ENCODE measurements around the gene PRKCQ.
A peak's percentile ranks its signal among the peaks of the same experiment; 100 is the strongest.

Gene PRKCQ

DNA sequence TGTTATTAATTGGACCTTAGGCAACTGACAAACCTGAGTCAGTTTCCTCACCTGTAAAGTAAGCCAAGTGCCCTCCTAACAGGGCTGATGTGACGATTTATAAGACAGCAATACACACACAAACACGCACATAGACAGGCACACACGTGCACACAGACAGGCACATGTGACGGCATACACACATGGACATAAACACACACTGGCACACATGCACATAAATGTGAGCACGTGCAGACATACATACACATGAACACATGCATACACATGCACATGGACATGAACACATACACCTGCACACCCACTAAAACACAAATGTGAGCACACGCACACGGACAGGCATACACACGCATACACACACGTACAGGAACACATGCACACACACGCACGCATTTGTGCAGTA, 148.9 kb downstream of the PRKCQ start:
- DNase-seq: no peak

DNA sequence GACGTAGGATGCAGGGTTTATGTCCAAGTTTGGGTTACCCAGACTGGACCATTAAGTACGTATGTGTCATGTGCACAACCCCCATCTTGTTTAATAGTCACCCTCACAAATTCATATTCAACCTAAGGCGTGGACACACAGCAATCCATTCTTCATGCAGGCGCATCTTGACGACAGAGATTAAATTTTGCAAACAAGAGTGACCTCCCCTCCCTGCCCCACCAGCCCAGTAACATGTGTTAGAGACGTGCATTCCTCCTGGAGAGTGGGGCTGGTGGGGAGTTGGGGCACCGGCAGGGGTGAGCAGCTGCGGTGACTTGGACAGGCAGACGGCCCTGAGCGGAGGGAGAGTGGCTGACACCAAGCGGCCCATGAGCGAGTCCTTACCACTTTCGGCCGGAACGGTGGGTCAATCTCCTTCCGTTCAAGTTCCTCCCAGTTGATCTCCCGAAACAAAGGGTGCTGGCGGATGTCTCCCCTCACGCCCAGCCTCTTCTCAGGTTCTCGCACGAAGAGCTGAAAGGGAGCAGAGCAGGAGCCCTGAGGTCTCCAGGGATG, 149.6 kb downstream of the PRKCQ start:
- no peak for DNase-seq

DNA sequence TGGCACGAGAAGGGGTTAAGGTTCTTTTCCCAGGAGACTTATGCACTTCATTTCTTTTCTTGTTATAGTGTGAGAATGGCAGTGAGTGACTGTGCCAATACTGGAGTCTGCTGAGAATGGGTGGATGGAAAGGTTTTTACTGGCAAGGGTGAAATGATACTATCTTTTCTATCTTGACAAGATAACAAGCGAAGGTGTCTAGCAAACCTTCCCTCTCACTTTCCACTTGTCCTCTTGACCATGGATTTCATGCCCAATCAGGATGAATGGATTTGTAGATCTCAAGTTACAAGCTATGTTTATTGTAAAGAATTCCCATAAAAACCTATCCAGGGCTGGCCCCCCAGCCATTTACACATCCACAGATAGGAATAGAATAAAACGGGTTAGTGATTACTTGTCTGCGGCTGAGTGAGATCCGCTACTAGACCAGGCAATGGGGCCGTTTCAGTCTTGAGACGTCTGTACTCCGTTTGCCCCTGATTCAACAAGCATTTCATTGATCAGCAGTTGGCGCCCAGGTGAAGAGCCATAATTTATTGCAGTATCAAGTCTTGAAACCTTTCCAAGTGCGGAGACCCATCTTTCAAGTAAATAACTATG, 152.6 kb downstream of the PRKCQ start:
- DNase-seq: no peak

DNA sequence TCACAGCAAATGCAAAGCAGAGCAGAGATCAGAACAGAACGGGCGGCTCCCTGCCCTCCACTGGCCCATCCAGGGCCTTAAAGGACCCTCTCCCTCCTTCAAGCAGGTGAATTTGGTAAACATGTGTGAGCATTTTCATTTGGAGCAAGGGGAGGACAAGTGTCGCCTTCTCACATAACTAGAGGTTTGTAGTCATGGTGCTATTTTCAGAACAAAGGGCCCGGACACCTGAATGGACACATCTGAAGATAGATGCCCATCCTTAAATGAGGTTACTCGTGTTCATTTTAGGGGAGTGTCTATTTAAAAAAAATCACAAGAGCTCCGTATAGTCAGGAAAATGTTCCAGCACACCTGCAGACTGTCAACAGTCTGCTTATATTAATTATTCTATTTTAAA, 153.8 kb downstream of the PRKCQ start:
- no peak for DNase-seq

- no peak for DNase-seq
Observed at GRCh38 chr10:6423413-6424170, 156.5 kb downstream of the PRKCQ start.

- DNase-seq: peak; percentile 34 to 37
Observed at GRCh38 chr10:6423004-6423403, 157.1 kb downstream of the PRKCQ start.

DNA sequence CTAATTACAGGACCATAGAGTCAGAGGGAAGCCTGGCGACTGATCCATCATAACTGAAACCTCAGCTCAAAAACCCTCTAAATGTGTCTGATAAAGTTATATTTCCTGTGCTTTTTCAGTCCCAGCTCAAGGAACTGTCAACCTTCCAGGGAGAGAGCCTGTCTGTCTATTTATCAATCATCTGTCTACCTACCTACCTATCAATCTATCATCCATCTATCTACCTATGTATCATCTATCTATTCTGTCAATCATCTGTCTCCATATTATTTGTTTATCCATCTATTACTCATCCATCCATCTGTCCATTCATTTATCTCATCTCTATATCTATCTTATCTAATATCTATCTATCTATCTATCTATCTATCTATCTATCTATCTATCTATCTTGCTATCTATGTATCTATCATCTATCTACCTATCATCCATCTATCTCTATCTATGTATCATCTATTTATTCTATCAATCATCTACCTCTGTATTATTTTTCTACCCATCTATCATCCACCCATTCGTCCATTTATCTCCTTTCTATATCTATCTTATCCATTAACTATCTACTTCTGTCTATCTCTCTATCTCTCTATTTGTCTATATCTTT, 161.4 kb downstream of the PRKCQ start:
- DNase-seq: no peak

GRCh38 chr10:6418167-6418566, 161.9 kb downstream of the PRKCQ start:
- DNase-seq: no peak

DNA sequence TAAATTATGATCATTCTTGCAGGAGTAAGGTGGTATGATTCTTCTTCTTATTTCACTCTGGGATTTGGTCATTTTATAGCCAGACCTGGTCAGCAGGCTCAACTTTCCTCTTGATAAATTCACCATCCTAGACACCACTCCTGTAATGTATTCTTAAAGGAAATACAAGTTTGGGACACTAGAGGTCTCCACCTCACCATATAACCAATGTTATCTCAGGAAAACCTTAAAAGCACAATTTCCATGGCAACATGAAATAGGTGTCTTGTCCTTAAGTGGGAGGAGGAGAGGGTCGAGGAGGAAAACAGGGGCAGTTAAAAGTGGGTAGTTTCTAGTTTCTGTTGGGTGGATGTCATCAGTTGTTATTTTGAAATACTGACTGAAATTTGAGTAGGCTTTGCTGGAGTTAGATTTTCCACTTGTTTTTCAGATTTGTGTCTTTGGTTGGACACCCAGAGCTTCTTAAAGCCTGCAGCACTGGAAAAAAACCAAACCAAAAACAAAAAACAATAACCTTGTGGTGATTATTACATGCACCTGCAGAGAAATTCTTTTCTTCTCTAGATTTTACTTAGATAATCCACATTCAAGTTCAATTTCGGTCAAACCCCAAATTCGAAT, 163.1 kb downstream of the PRKCQ start:
- no peak for DNase-seq

- no peak for DNase-seq
Observed at GRCh38 chr10:6411436-6411835, 168.6 kb downstream of the PRKCQ start.

DNA sequence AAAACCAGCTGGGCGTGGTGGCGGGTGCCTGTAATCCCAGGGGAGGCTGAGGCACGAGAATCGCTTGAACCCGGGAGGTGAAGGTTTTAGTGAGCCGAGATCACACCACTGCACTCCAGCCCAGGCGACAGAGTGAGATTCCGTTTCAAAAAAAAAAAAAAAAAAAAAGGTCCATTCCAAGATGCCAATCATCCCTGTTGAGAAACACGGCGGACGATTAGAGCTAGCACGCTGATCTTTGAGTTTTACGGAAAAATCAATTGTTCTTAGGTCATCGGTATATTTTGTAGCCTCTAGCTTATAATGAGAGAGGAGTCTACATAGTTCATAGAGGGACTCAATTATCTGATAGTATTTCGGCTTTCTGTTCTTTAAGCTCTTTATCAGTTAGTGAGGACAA, 169.2 kb downstream of the PRKCQ start:
- no peak for DNase-seq

- no peak for DNase-seq
Observed at GRCh38 chr10:6409971-6410643, 170.0 kb downstream of the PRKCQ start.

DNA sequence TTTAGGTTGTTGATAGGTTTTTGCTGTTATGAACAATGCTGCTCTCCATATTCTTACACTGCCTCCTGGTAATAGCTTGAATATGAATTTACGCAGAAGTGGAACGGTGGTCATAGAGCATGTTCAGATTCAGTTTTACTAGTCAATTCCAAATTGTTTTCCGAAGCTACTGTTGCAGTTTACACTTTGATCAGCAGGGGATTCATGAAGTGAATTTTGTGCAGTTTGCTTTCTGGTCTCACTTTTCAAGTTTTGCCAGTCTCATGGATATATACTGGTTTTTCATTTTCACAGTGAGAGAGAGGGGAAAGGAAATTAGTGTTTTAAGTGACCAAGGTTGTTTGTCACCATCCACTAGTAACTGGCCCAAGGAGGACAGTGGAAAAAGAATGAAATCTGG, 171.3 kb downstream of the PRKCQ start:
- no peak for DNase-seq

DNA sequence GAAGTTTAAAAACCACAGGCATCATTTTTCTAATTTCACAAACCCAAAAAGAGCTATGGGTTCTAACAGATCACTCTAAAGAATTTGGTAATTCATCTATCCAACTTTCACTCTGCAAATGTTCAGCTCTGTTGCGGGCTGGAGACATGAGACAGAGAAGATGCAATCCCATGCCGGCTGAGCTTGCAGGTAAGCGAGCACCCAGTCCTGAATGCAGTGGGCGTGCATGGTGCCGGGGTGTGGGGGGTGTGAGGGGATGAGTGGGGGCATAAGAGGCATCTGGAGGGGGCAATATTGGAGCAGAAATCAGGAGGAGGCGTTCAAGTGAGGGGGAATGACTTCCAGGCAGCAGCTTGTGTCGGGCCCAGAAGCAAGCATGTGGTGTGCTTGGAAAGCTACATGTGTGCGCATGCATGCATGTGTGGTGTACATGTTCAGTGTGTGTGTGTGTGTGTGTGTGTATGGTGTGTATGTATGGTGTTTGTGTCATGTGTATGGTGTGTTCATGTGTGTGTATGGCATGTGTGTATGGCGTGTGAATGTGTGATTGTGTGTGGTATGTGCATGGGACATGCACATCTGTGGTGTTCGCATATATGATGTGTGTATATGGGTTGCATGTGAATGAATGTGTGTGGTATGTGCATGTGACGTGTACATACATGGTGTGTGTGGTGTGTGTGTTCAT, 172.9 kb downstream of the PRKCQ start:
- DNase-seq: no peak

DNA sequence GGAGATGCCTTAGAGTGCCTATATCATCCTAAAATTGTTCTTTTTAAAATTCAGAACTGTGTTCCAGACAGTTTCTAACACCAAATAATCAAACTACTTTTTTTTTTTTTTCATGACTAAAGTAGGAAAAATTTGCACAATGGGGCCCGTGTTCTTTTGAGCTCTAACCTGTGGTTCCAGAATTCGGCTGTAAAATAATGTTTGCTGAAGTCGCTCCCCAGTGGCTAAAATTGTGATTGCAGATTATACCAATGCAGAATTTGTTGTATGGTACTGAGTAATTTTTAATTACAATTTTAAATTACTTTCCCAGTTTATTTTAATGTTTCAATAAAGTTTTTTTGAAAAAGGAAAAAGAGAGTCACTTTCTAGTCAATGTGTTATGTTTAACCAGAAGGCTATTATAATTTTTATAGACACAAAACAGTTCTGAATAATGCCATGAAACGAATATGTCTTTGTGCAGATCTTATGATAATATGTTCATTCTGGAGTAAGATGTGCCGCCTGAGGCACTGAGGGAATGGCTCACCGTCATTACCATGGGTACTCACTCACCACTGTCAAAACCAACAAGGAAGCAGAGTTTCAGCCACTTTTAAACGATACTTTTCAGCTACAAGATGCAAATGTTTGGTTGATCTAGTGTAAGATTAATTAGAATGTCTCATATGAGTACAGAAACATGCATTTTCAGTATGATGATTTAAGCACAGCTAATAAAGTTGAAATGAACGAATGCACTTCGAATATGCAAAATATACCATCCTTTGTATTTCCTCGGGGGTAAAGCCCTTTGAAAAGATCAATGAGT, 173.6 kb downstream of the PRKCQ start:
- no peak for DNase-seq

DNA sequence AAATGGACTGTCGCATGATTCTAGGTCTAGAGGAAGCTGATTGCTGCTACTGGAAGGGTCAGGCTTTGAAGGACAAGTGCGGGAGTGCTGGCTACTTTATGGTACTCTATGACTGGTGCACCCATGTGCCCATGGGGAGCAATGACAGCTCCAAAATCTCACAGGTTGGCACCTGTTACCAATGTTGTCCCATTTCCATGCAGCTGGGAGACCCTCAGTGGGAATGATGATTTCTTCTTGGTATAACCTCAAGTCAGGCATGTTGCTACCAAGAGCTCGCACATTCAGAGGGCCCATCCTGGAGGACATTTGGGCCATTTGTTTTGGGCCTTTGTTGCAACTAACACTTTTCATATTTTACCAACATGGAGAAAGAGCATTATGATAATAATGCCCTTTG, 174.4 kb downstream of the PRKCQ start:
- DNase-seq: no peak

DNA sequence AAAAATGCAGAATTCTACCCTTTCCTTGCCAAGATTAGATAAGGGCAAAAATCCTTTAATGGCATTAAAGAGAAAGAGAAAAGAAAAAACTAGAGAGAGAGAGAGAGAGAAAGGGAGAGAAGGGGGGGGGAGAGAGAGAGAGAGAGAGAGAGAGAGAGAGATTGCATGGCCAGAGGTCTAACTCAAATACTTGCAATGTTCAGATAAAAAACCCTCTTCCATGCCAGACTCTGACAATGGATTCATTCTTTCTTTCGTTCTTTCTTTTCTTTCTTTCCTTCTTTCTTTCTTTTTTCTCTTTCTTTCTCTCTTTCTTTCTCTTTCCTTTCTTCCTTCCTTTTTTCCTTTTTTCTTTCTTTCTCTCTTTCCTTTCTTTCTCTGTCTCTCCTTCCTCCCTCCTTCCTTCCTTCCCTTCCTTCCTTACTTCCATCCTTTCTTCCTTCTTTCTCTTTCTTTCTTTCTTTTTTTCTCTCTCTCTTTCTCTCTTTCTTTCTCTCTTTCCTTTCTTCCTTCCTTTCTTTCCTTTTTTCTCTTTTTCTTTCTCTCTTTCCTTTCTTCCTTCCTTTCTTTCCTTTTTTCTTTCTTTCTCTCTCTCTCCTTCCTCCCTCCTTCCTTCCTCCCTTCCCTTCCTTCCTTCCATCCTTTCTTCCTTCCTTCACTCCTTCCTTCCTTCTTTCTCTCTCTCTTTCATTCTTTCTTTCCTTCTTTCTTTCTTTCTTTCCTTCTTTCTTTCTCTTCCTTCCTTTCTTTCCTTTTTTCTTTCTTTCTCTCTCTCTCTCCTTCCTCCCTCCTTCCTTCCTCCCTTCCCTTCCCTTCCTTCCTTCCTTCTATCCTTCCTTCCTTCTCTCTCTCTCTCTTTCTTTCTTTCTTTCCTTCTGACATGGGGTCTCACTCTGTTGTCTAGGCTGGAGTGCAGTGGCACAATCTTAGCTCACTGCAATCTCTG, 175.7 kb downstream of the PRKCQ start:
- no peak for DNase-seq

DNA sequence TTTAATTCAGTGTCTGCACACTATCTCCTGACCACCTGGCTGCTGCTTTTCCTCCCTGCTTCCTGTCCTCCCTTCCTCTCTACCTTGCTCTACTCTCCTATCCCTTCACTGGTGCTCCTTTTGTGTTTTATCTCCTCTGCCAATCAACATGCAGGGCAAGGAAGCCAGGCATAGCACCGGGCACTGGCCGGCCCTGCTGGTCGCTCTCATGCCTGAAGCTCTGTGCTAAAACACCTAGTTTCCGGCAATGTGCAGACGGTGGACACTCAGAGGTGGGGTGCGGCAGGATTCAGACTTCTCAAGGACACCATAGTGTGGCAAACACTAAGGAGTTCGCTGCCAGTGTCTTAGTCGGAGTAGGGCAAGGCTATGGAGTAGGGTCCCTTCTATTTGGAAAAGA, 177.1 kb downstream of the PRKCQ start:
- DNase-seq: no peak

DNA sequence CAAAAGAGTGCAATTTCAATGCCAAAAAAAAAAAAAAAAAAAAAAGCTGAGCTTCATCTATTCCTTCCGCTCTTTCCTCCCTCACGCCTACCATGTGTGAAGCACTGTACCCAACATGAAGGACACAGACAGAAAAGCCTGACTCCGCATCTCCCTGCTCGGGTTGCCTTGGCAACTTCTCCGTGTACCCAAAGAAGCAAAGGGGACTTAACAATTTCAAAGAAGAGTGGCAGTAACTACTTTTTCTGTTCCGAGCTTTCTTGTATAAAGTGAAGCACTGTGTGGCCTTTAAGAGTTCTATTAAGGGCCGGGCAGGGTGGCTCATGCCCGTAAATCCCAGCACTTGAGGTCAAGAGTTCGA, 177.7 kb downstream of the PRKCQ start:
- no peak for DNase-seq

GRCh38 chr10:6401558-6402348, 178.3 kb downstream of the PRKCQ start:
- DNase-seq: peak; percentile 38 to 40

Measured in stimulated activated CD4-positive, alpha-beta T cell treated with anti-CD3 and anti-CD28 coated beads, Interleukin-2, amount 100 ng/mL, for 48 hours (primary cell).